Activated naive CD8-positive, alpha-beta T cell (primary cell): ENCODE data around the gene RAPGEF1.
"Not testable (repeated sequence)": the region's sequence is repeated elsewhere in the genome, so short reads cannot be mapped to it uniquely, and the experiment has no call there.

ENCODE experiments used
- H3K27ac Mint-ChIP-seq: one replicate; pipeline ENCODE4 v1.8.0; 2021; ENCODE audit warnings: mixed read lengths
- H3K27me3 Mint-ChIP-seq: one replicate; pipeline ENCODE4 v1.8.0; 2021; ENCODE audit warnings: mixed read lengths
- H3K36me3 Mint-ChIP-seq: one replicate; pipeline ENCODE4 v1.8.0; 2021; ENCODE audit warnings: mixed read lengths
- H3K4me1 Mint-ChIP-seq: one replicate; pipeline ENCODE4 v1.8.0; 2021; ENCODE audit warnings: low read depth, mixed read lengths
- H3K4me3 Mint-ChIP-seq: one replicate; pipeline ENCODE4 v1.8.0; 2021; ENCODE audit warnings: mild to moderate bottlenecking, mixed read lengths
- H3K9me3 Mint-ChIP-seq: one replicate; pipeline ENCODE4 v1.8.0; 2021; ENCODE audit warnings: low read depth, mixed read lengths

RAPGEF1 gene

GRCh38 chr9:131683094-131683493, 56.8 kb downstream of the RAPGEF1 start:
- not testable (repeated sequence) for H3K4me3 Mint-ChIP-seq, H3K27me3 Mint-ChIP-seq, H3K9me3 Mint-ChIP-seq, H3K27ac Mint-ChIP-seq, H3K36me3 Mint-ChIP-seq
- H3K4me1 Mint-ChIP-seq, result peaks cover 62% of the 10 kb centered on the region

DNA sequence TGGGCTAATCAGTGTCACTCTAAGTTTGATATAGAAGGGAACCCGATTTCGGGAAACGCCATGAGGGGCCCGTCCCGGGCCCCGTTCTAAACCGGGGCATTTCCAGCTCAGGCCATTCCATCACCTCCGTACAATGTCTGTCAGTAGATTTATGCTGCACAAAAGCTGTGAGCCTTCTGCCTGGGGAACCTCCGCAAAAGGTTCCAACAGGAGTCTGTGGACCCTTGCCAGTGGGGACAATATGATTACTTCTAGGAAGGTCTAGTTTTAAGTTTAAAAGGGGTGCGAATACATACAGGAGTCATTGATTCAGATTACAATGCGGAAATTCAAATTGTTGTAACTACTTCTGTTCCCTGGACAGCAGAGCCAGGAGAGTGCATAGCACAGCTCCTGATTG, 57.6 kb downstream of the RAPGEF1 start:
- Mint-ChIP-seq H3K27ac (no peak overlapping the region), H3K9me3 (no peaks in the 10 kb centered on the region), H3K27me3 (no peaks in the 10 kb centered on the region), H3K4me1 (peaks cover 64% of the 10 kb centered on the region), H3K36me3 (peaks cover 4% of the 10 kb centered on the region), H3K4me3 (no peak overlapping the region)

DNA sequence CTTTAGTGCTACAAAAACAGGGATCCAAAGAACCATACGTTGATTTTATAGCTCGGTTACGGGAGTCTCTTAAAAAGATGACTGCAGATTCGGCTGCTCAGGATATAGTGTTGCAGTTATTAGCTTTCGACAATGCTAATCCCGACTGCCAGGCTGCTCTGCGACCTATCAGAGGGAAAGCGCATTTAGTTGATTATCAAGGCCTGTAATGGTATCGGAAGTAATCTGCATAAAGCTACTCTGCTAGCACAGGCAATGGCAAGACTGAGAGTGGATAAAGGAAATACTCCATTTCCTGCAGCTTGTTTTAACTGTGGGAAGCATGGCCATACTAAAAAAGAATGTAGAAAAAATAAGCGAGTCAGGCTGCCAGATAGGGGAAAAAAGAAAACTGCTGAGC, 58.0 kb downstream of the RAPGEF1 start:
- not testable (repeated sequence) for H3K27ac Mint-ChIP-seq
- H3K4me1 Mint-ChIP-seq, result peaks cover 67% of the 10 kb centered on the region

DNA sequence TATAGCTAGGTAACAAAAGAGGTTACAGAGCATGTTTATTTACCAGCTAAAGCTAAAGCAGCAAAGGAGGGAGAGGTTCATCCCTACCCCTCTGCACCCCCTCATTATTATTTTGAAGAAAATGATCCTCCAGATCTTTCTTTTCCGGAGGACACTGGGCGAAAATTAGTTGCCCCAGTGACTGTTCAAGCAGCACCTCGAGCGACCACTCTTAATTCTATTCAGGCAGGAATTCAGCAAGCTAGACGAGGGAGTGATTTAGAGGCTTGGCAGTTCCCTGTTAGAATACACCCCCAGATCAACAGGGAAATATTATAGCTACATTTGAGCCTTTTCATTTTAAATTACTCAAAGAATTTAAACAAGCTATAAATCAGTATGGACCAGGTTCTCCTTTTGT, 58.8 kb downstream of the RAPGEF1 start:
- H3K4me1 Mint-ChIP-seq, result peaks cover 70% of the 10 kb centered on the region
- not testable (repeated sequence) for H3K27ac Mint-ChIP-seq, H3K9me3 Mint-ChIP-seq, H3K27me3 Mint-ChIP-seq, H3K36me3 Mint-ChIP-seq, H3K4me3 Mint-ChIP-seq

More for the DNA sequence above, 58.0 kb downstream of the RAPGEF1 start:
- H3K27me3 Mint-ChIP-seq, H3K9me3 Mint-ChIP-seq, H3K4me3 Mint-ChIP-seq, H3K36me3 Mint-ChIP-seq: not testable (repeated sequence)

DNA sequence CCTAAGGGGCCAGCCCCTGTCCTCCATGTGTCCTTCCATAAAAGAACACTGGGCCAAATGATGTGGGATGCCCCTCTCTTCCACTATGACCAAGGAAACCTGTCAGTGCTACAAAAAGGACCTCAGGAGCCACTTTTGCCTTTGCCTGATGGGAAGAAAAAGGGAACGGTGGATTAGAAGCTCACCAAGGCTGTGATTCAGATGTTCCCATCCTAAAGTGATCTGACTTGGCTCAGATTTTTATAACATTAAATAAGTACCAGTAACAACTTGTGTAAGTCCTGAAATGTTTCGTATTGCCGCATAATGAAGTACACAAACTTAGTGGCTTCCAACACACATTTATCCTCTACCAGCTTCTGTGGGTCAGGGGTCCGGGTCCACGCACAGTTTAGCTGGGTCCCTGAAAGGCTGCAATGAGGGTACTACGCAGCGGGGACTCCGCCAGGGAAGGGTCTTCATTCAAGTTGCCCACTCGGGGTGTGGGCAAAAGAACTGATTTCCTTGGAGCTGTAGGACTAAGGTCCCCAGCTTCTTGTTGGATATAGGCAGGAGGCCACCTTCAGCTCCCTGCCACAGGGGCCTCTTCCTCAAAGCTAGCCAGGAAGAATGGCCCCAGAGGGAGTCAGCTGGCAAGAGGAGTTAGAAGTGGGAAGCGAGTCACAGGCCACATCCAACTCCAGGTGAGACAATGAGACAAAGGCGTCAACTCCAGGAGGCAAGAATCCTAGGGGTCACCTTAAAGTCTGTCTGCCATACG, 60.4 kb downstream of the RAPGEF1 start:
- Mint-ChIP-seq H3K4me1 (peaks cover 76% of the 10 kb centered on the region), H3K4me3 (no peak overlapping the region), H3K36me3 (no peaks in the 10 kb centered on the region), H3K9me3 (no peaks in the 10 kb centered on the region), H3K27ac (peak overlapping the region; percentile 54), H3K27me3 (no peaks in the 10 kb centered on the region)

DNA sequence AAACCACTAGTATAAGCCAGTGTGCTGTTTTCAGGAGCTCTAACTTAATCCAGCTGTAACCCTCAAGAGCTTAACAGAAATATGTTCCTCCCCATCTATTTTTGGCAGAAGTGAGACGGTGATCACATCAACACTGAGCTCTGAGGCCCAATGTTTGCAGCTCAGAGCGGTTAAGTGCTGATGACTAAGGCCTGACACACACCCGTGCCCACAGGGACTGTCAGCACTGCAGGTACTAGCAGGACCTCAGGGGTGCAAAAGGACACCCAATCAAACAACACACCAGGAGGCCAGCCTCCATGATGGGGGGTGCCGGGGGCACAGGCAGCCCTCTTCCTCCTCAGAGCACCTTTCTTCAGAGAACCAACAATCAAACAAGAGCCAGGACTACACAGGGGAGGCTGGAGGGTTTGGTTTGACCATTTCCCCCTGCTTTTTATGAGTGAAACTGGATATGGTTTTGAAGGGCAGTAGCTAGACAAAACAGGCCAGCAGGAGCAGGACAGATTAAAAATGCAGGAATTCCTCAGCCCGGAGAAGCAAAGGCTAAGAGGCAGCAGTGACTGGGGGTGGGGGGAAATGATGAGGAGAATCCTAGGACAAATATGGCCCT, 61.3 kb downstream of the RAPGEF1 start:
- H3K36me3 Mint-ChIP-seq, result no peaks in the 10 kb centered on the region
- H3K27ac Mint-ChIP-seq, result peak overlapping the region; percentile 91
- H3K4me3 Mint-ChIP-seq, result peak overlapping the region; percentile 80

GRCh38 chr9:131677444-131678180, 62.3 kb downstream of the RAPGEF1 start:
- Mint-ChIP-seq H3K27me3 (no peaks in the 10 kb centered on the region), H3K36me3 (no peaks in the 10 kb centered on the region), H3K4me1 (peaks cover 81% of the 10 kb centered on the region), H3K4me3 (peak overlapping the region; percentile 80), H3K9me3 (no peaks in the 10 kb centered on the region), H3K27ac (peak overlapping the region; percentile 91)

More for the DNA sequence above, 61.3 kb downstream of the RAPGEF1 start:
- no peaks in the 10 kb centered on the region for H3K27me3 Mint-ChIP-seq
- peaks cover 74% of the 10 kb centered on the region for H3K4me1 Mint-ChIP-seq
- no peaks in the 10 kb centered on the region for H3K9me3 Mint-ChIP-seq

- peak overlapping the region; percentile 80 for H3K4me3 Mint-ChIP-seq
- no peaks in the 10 kb centered on the region for H3K27me3 Mint-ChIP-seq
Observed at GRCh38 chr9:131677049-131677443, 62.8 kb downstream of the RAPGEF1 start.

DNA sequence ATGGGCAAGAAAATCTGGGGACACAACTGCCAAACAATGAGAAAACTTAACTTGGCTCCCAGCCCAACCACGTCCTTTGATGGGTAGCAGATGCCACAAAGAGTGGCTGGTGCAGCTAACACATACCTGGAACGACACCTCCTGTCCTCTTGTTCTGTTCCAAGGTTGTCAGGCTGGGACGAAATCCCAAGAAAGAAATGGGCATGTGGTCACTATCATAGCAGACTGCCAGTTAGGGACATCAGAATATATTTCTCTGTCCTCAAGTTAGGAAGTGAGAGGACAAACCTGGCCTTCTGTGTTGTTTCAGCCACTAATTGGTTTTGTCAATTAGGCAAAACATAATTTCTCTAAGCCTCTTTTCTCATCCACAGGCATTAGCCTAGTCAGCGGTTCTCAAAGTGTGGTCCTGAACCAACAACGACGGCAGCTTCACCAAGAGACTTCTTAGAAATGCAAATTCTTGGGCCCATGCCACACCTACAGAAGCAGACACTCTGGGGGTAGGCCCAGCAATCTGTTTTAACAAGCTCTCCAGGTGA, 63.4 kb downstream of the RAPGEF1 start:
- Mint-ChIP-seq H3K9me3 (no peaks in the 10 kb centered on the region), H3K36me3 (no peaks in the 10 kb centered on the region), H3K4me1 (peaks cover 84% of the 10 kb centered on the region), H3K4me3 (peak overlapping the region; percentile 80), H3K27me3 (no peaks in the 10 kb centered on the region), H3K27ac (peak overlapping the region; percentile 91)

More at GRCh38 chr9:131677049-131677443, 62.8 kb downstream of the RAPGEF1 start:
- peaks cover 84% of the 10 kb centered on the region for H3K4me1 Mint-ChIP-seq
- H3K27ac Mint-ChIP-seq, result peak overlapping the region; percentile 91
- H3K36me3 Mint-ChIP-seq, result no peaks in the 10 kb centered on the region
- H3K9me3 Mint-ChIP-seq, result no peaks in the 10 kb centered on the region

- H3K9me3 Mint-ChIP-seq, result no peaks in the 10 kb centered on the region
- H3K4me3 Mint-ChIP-seq, result peak overlapping the region; percentile 40
- peaks cover 3% of the 10 kb centered on the region for H3K36me3 Mint-ChIP-seq
- peak overlapping the region; percentile 91 for H3K27ac Mint-ChIP-seq
- peaks cover 89% of the 10 kb centered on the region for H3K4me1 Mint-ChIP-seq
- H3K27me3 Mint-ChIP-seq, result no peaks in the 10 kb centered on the region
Observed at GRCh38 chr9:131675437-131676022, 64.3 kb downstream of the RAPGEF1 start.

- H3K36me3 Mint-ChIP-seq, result peaks cover 3% of the 10 kb centered on the region
- no peaks in the 10 kb centered on the region for H3K9me3 Mint-ChIP-seq
- peaks cover 89% of the 10 kb centered on the region for H3K4me1 Mint-ChIP-seq
- peak overlapping the region; percentile 22 for H3K27ac Mint-ChIP-seq
- no peaks in the 10 kb centered on the region for H3K27me3 Mint-ChIP-seq
- peak overlapping the region; percentile 38 for H3K4me3 Mint-ChIP-seq
Observed at GRCh38 chr9:131674425-131675421, 65.2 kb downstream of the RAPGEF1 start.

- Mint-ChIP-seq H3K27ac (peak overlapping the region; percentile 41), H3K9me3 (no peaks in the 10 kb centered on the region), H3K4me1 (peaks cover 89% of the 10 kb centered on the region), H3K27me3 (no peaks in the 10 kb centered on the region), H3K36me3 (peaks cover 3% of the 10 kb centered on the region), H3K4me3 (no peak overlapping the region)
Observed at GRCh38 chr9:131673531-131673930, 66.3 kb downstream of the RAPGEF1 start.

- Mint-ChIP-seq H3K36me3 (peaks cover 3% of the 10 kb centered on the region), H3K9me3 (no peaks in the 10 kb centered on the region), H3K27me3 (no peaks in the 10 kb centered on the region), H3K27ac (peak overlapping the region; percentile 28), H3K4me3 (no peak overlapping the region), H3K4me1 (peaks cover 88% of the 10 kb centered on the region)
Observed at GRCh38 chr9:131673068-131673467, 66.8 kb downstream of the RAPGEF1 start.

GRCh38 chr9:131672451-131672850, 67.4 kb downstream of the RAPGEF1 start:
- Mint-ChIP-seq H3K36me3 (peaks cover 3% of the 10 kb centered on the region), H3K27ac (no peak overlapping the region), H3K4me1 (peaks cover 88% of the 10 kb centered on the region), H3K27me3 (no peaks in the 10 kb centered on the region), H3K9me3 (no peaks in the 10 kb centered on the region), H3K4me3 (no peak overlapping the region)
